ENCODE results near the gene CCDC152. TPM values are rescaled to one million over a fixed set of nuclear protein-coding genes. Genes with fewer than 3 reads are reported as not detected.

The CCDC152 gene, protein sequence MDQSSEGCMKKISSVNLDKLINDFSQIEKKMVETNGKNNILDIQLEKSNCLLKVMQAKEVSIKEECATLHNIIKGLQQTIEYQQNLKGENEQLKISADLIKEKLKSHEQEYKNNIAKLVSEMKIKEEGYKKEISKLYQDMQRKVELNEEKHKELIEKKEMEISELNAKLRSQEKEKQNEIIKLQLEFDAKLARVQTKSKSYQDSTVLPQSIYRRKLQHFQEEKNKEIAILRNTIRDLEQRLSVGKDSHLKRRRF
- under 1 TPM in 1 of 4 donors, not detected in 3; 0.48 TPM for total RNA-seq

- Histone ChIP-seq H3K27me3 (peaks cover 22% of the 10 kb centered on the region), H3K27ac (no peak within 1 kb of the TSS), H3K4me3 (peak within 1 kb of the TSS in 1 of 4 donors; percentile 21), H3K9me3 (no peaks in the 10 kb centered on the region), H3K4me1 (no peaks in the 10 kb centered on the region), H3K36me3 (no peaks in the 10 kb centered on the region)
- no peak for DNase-seq
- no peak for TF ChIP-seq POLR2A (IDR thresholded peaks at IDR 0.05)
- TF ChIP-seq POLR2AphosphoS5 (IDR thresholded peaks at IDR 0.05), result no peak
- TF ChIP-seq EP300 (IDR thresholded peaks at IDR 0.05; ENCODE audit: low read depth), result no peak
- no peak for TF ChIP-seq CTCF (IDR thresholded peaks at IDR 0.05)
- WGBS, 2 donors (ENCODE audit: low coverage in 1 of 2), result 33 to 55% methylated on average over 25 to 35 of the region's 35 CpGs
- in situ Hi-C loops (cut with MboI; ENCODE audit: low pct_ligation_motif_present in 1 of 4, low pct_unique_long_range_greater_than_20kb in 1 of 4, low sequenced_read_pairs in 3 of 4) (loop anchor here in 3 of 4 donors (25.0 kb wide), 3 partner anchors 345 to 895 kb away; partner anchors contain the start of genes OXCT1 (in 2 of the 3) and GHR (in 1 of the 3)), intact Hi-C loops (cut with DNase I; ENCODE audit: low total_unique reads) (no loop called here)
These were observed at the start of gene CCDC152 for GRCh38 chr5:42756606-42757601. Gene CCDC152 (plus strand): TSS chr5:42756818. CDS start chr5:42759122, 2,304 bp downstream.

- H3K9me3 ChIP-seq, result no peaks in the 10 kb centered on the region
- intact Hi-C loops (cut with DNase I; ENCODE audit: low total_unique reads) (no loop called here), in situ Hi-C loops (cut with MboI; ENCODE audit: low pct_ligation_motif_present in 1 of 4, low pct_unique_long_range_greater_than_20kb in 1 of 4, low sequenced_read_pairs in 3 of 4) (no loop called here)
- H3K4me1 ChIP-seq, result no peaks in the 10 kb centered on the region
- 67 to 72% methylated on average over 3 of the region's 3 CpGs for WGBS, 2 donors (ENCODE audit: low coverage in 1 of 2)
- no peaks in the 10 kb centered on the region for H3K27me3 ChIP-seq
- H3K27ac ChIP-seq, result no peak overlapping the region
- no peak overlapping the region for H3K4me3 ChIP-seq
- no peaks in the 10 kb centered on the region for H3K36me3 ChIP-seq
- no peak for DNase-seq
- TF ChIP-seq POLR2A (IDR thresholded peaks at IDR 0.05) (no peak), CTCF (IDR thresholded peaks at IDR 0.05) (no peak), POLR2AphosphoS5 (IDR thresholded peaks at IDR 0.05) (no peak), EP300 (IDR thresholded peaks at IDR 0.05; ENCODE audit: low read depth) (no peak)
These were observed 40.8 kb upstream of the CCDC152 start for GRCh38 chr5:42715785-42716184.

- no peak for DNase-seq
- in situ Hi-C loops (cut with MboI; ENCODE audit: low pct_ligation_motif_present in 1 of 4, low pct_unique_long_range_greater_than_20kb in 1 of 4, low sequenced_read_pairs in 3 of 4) (no loop called here), intact Hi-C loops (cut with DNase I; ENCODE audit: low total_unique reads) (no loop called here)
- Histone ChIP-seq H3K36me3 (no peaks in the 10 kb centered on the region), H3K27me3 (no peaks in the 10 kb centered on the region), H3K4me1 (no peaks in the 10 kb centered on the region), H3K4me3 (no peak overlapping the region), H3K9me3 (no peaks in the 10 kb centered on the region), H3K27ac (no peak overlapping the region)
- 68 to 79% methylated on average over 2 to 4 of the region's 4 CpGs for WGBS, 2 donors (ENCODE audit: low coverage in 1 of 2)
- TF ChIP-seq EP300 (IDR thresholded peaks at IDR 0.05; ENCODE audit: low read depth) (no peak), CTCF (IDR thresholded peaks at IDR 0.05) (no peak), POLR2AphosphoS5 (IDR thresholded peaks at IDR 0.05) (no peak), POLR2A (IDR thresholded peaks at IDR 0.05) (no peak)
These were observed 38.0 kb upstream of the CCDC152 start for GRCh38 chr5:42718591-42718990.

- H3K4me3 ChIP-seq, result no peak overlapping the region
- no peak overlapping the region for H3K27ac ChIP-seq
- in situ Hi-C loops (cut with MboI; ENCODE audit: low pct_ligation_motif_present in 1 of 4, low pct_unique_long_range_greater_than_20kb in 1 of 4, low sequenced_read_pairs in 3 of 4), result no loop called here
- WGBS, 2 donors (ENCODE audit: low coverage in 1 of 2), result 90% methylated on average over 2 of the region's 2 CpGs; no CpG with 5 or more reads in 1 of the 2 donors
- no peaks in the 10 kb centered on the region for H3K4me1 ChIP-seq
- H3K36me3 ChIP-seq, result no peaks in the 10 kb centered on the region
- no peaks in the 10 kb centered on the region for H3K27me3 ChIP-seq
- intact Hi-C loops (cut with DNase I; ENCODE audit: low total_unique reads), result no loop called here
- TF ChIP-seq CTCF (IDR thresholded peaks at IDR 0.05) (no peak), POLR2AphosphoS5 (IDR thresholded peaks at IDR 0.05) (no peak), EP300 (IDR thresholded peaks at IDR 0.05; ENCODE audit: low read depth) (no peak), POLR2A (IDR thresholded peaks at IDR 0.05) (no peak)
- DNase-seq, result no peak
- H3K9me3 ChIP-seq, result no peaks in the 10 kb centered on the region
These were observed 37.6 kb upstream of the CCDC152 start for GRCh38 chr5:42719034-42719433.

Data from transverse colon (tissue), 4 donors.